Measurements from ENCODE around the gene CPE. TPM values are rescaled to one million over a fixed set of nuclear protein-coding genes. Genes with fewer than 3 reads are reported as not detected.

CPE gene
- total and polyA plus RNA-seq, 2 donors (not counting 3 experiments of a cell fraction or from before 2014, with no cell fraction given), result 2.7 to 9.2 TPM

DNA sequence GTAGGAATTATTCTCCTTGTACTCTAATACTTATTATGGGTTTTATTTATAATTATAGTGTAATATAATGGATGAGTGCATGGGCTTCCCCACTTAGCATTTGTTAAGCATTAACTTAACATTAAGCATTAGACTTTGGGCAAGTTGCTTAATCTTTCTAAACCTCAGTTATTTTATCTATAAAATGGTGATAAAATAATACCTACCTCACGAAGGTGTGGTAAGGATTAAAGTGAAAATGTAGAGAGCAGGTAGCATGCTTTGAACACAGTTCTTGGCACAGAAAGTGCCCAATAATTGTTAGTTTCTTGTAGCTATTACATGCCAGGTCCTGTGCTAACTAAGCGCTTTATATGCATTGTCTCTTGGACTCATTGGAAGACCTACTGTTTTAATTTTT, 48.7 kb upstream of the CPE start:
- TF ChIP-seq GATA2 (IDR thresholded peaks at IDR 0.05; ENCODE audit: insufficient read depth, insufficient read length, low read depth, low read length), result no peak
- TF ChIP-seq, protein P1, sequence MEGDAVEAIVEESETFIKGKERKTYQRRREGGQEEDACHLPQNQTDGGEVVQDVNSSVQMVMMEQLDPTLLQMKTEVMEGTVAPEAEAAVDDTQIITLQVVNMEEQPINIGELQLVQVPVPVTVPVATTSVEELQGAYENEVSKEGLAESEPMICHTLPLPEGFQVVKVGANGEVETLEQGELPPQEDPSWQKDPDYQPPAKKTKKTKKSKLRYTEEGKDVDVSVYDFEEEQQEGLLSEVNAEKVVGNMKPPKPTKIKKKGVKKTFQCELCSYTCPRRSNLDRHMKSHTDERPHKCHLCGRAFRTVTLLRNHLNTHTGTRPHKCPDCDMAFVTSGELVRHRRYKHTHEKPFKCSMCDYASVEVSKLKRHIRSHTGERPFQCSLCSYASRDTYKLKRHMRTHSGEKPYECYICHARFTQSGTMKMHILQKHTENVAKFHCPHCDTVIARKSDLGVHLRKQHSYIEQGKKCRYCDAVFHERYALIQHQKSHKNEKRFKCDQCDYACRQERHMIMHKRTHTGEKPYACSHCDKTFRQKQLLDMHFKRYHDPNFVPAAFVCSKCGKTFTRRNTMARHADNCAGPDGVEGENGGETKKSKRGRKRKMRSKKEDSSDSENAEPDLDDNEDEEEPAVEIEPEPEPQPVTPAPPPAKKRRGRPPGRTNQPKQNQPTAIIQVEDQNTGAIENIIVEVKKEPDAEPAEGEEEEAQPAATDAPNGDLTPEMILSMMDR (IDR thresholded peaks at IDR 0.05; ENCODE audit: extremely low read depth in 1 of 2, insufficient read depth in 1 of 2, low read depth in 1 of 2, low read length in 2 of 2), result no peak
- no peak for TF ChIP-seq POLR2A (IDR thresholded peaks at IDR 0.05; ENCODE audit: low read depth, low read length)
- no peak for TF ChIP-seq FOS (IDR thresholded peaks at IDR 0.05; ENCODE audit: borderline replicate concordance, insufficient read depth, low read length)
- no peak for TF ChIP-seq MYC (IDR thresholded peaks at IDR 0.05; ENCODE audit: low read depth, low read length)
- Histone ChIP-seq H3K27ac (ENCODE audit: insufficient read depth, low read depth, low read length) (no peak overlapping the region), H4K20me1 (replicated peaks; ENCODE audit: control insufficient read depth, extremely low read depth, insufficient read depth, low read length) (peaks cover 4% of the 10 kb centered on the region), H3K9me1 (replicated peaks; ENCODE audit: control insufficient read depth, extremely low read depth, insufficient read depth, low read length) (no peaks in the 10 kb centered on the region), H3K79me2 (ENCODE audit: control insufficient read depth, insufficient read depth, low read length) (peaks cover 76% of the 10 kb centered on the region), H3K9ac (replicated peaks; ENCODE audit: extremely low read depth, insufficient read depth, low read length) (no peak overlapping the region), H3K4me3 (replicated peaks in 1 of 3; ENCODE audit: insufficient read depth in 1 of 3, low read depth in 1 of 3, low read length in 3 of 3) (peak overlapping the region in 1 of 3 experiments; percentile 98), H3K27me3 (ENCODE audit: control insufficient read depth in 2 of 2, insufficient read depth in 2 of 2, low read length in 2 of 2) (no peaks in the 10 kb centered on the region), H2AFZ (ENCODE audit: low read depth, low read length) (no peak overlapping the region), H3K4me1 (ENCODE audit: control insufficient read depth, extremely low read depth, insufficient read depth, low read length) (peaks cover 64% of the 10 kb centered on the region), H3K4me2 (ENCODE audit: insufficient read depth, low read length) (peak overlapping the region; percentile 92), H3K36me3 (ENCODE audit: control insufficient read depth in 2 of 2, extremely low read depth in 1 of 2, insufficient read depth in 2 of 2, low read length in 2 of 2) (peaks cover 0 to 9% of the 10 kb centered on the region in 2 experiments), H3K9me3 (replicated peaks; ENCODE audit: control insufficient read depth, insufficient read depth, low read length) (peaks cover 3% of the 10 kb centered on the region)
- POLR2A ChIA-PET, result interaction anchor here (1.5 kb wide), 1 partner anchor 20 kb away, joined by 3 read pairs; no protein-coding TSS in a partner anchor
- dilution Hi-C loops (cut with MboI; ENCODE audit: extremely low pct_ligation_motif_present, low sequenced_read_pairs), result no loop called here
- FAIRE-seq, result no peak
- intact Hi-C loops (cut with micrococcal nuclease), result no loop called here
- no peak for DNase-seq (ENCODE audit: low read depth, low spot score)
- BruUV-seq (replicated peaks), result no TSS peak
- CTCF ChIA-PET, result interaction anchor here (0.6 to 8.8 kb wide), 3 partner anchors 44 to 199 kb away, joined by 3 to 50 read pairs (median 4); no protein-coding TSS in a partner anchor

DNA sequence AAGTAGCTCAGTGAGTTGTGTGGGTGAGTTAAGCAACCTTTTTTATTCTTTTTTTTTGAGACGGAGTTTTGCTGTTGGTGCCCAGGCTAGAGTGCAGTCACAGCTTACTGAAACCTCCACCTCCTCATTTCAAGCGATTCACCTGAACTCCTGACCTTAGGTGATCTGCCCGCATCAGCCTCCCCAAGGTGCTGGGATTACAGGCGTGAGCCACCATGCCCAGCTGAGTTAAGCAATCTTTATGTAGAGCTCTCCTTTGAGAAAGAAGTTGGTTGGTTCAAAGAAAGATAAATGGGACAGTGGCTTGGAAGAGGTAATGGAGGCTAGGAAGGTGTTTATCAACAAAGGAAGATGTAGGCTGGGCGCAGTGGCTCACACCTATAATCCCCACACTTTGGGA, 48.1 kb upstream of the CPE start:
- dilution Hi-C loops (cut with MboI; ENCODE audit: extremely low pct_ligation_motif_present, low sequenced_read_pairs), result no loop called here
- H3K79me2 ChIP-seq (ENCODE audit: control insufficient read depth, insufficient read depth, low read length), result peaks cover 82% of the 10 kb centered on the region
- H4K20me1 ChIP-seq (replicated peaks; ENCODE audit: control insufficient read depth, extremely low read depth, insufficient read depth, low read length), result peaks cover 4% of the 10 kb centered on the region
- H3K27me3 ChIP-seq (ENCODE audit: control insufficient read depth in 2 of 2, insufficient read depth in 2 of 2, low read length in 2 of 2), result no peaks in the 10 kb centered on the region
- intact Hi-C loops (cut with micrococcal nuclease), result no loop called here
- H3K4me3 ChIP-seq (replicated peaks in 1 of 3; ENCODE audit: insufficient read depth in 1 of 3, low read depth in 1 of 3, low read length in 3 of 3), result peak overlapping the region in 1 of 3 experiments; percentile 98
- no peak overlapping the region for H2AFZ ChIP-seq (ENCODE audit: low read depth, low read length)
- no TSS peak for BruUV-seq (replicated peaks)
- no peaks in the 10 kb centered on the region for H3K9me1 ChIP-seq (replicated peaks; ENCODE audit: control insufficient read depth, extremely low read depth, insufficient read depth, low read length)
- CTCF ChIA-PET, result interaction anchor here (1.0 to 8.8 kb wide), 2 partner anchors 43 to 200 kb away, joined by 3 to 50 read pairs; no protein-coding TSS in a partner anchor
- no peak overlapping the region for H3K27ac ChIP-seq (ENCODE audit: insufficient read depth, low read depth, low read length)
- DNase-seq (ENCODE audit: low read depth, low spot score) (no peak), FAIRE-seq (no peak)
- TF ChIP-seq JUN (IDR thresholded peaks at IDR 0.05; ENCODE audit: borderline replicate concordance, insufficient read depth, insufficient read length, low read depth) (no peak), FOS (IDR thresholded peaks at IDR 0.05; ENCODE audit: borderline replicate concordance, insufficient read depth, low read length) (no peak), GATA2 (IDR thresholded peaks at IDR 0.05; ENCODE audit: insufficient read depth, insufficient read length, low read depth, low read length) (no peak), POLR2A (IDR thresholded peaks at IDR 0.05; ENCODE audit: low read depth, low read length) (no peak), MYC (IDR thresholded peaks at IDR 0.05; ENCODE audit: low read depth, low read length) (no peak), EZH2 (IDR thresholded peaks at IDR 0.05; ENCODE audit: borderline replicate concordance, low read depth, low read length, severe bottlenecking) (no peak)
- TF ChIP-seq, protein P1 (IDR thresholded peaks at IDR 0.05; ENCODE audit: extremely low read depth in 1 of 2, insufficient read depth in 1 of 2, low read depth in 1 of 2, low read length in 2 of 2), result no peak
- TF ChIP-seq, protein P2, sequence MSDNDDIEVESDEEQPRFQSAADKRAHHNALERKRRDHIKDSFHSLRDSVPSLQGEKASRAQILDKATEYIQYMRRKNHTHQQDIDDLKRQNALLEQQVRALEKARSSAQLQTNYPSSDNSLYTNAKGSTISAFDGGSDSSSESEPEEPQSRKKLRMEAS (IDR thresholded peaks at IDR 0.05; ENCODE audit: insufficient read depth, insufficient read length), result no peak
- peaks cover 59% of the 10 kb centered on the region for H3K4me1 ChIP-seq (ENCODE audit: control insufficient read depth, extremely low read depth, insufficient read depth, low read length)
- H3K9ac ChIP-seq (replicated peaks; ENCODE audit: extremely low read depth, insufficient read depth, low read length), result no peak overlapping the region
- H3K4me2 ChIP-seq (ENCODE audit: insufficient read depth, low read length), result peak overlapping the region; percentile 92
- H3K36me3 ChIP-seq (ENCODE audit: control insufficient read depth in 2 of 2, extremely low read depth in 1 of 2, insufficient read depth in 2 of 2, low read length in 2 of 2), result peaks cover 0 to 11% of the 10 kb centered on the region in 2 experiments
- no peaks in the 10 kb centered on the region for H3K9me3 ChIP-seq (replicated peaks; ENCODE audit: control insufficient read depth, insufficient read depth, low read length)
- POLR2A ChIA-PET, result interaction anchor here (1.5 kb wide), 1 partner anchor 21 kb away, joined by 3 read pairs; no protein-coding TSS in a partner anchor

All from endothelial cell of umbilical vein (primary cell).